Progenitor cell of endocrine pancreas (in vitro differentiated cells): ENCODE measurements around the gene RS1. TPM values are rescaled to one million over a fixed set of nuclear protein-coding genes. Genes with fewer than 3 reads are reported as not detected.
A peak's percentile ranks its signal among the peaks of the same experiment; 100 is the strongest.

Source experiments
- DNase-seq: peaks from one replicate; pipeline ENCODE4 v3.0.0; 2021; ENCODE audit warnings: low spot score; ENCODE audit not compliant: unreplicated experiment
- H3K27ac Mint-ChIP-seq: 2 replicates; pipeline ENCODE4 v1.8.0; 2021; ENCODE audit warnings: mild to moderate bottlenecking, moderate library complexity, mixed read lengths
- H3K27me3 Mint-ChIP-seq: 2 replicates; pipeline ENCODE4 v1.8.0; 2021; ENCODE audit warnings: mixed read lengths
- H3K36me3 Mint-ChIP-seq: 2 replicates; pipeline ENCODE4 v1.8.0; 2022; ENCODE audit warnings: mixed read lengths; ENCODE audit not compliant: insufficient read depth
- H3K4me1 Mint-ChIP-seq: 2 replicates; pipeline ENCODE4 v1.8.0; 2021; ENCODE audit warnings: low read depth, mixed read lengths
- H3K4me3 Mint-ChIP-seq: 2 replicates; pipeline ENCODE4 v1.8.0; 2021; ENCODE audit warnings: low read depth, mild to moderate bottlenecking, moderate library complexity, mixed read lengths
- H3K9me3 Mint-ChIP-seq: 2 replicates; pipeline ENCODE4 v1.8.0; 2021; ENCODE audit warnings: low read depth, mixed read lengths
- total RNA-seq: library from RNA; stranded (reverse); gene quantifications from 2 replicates; pipeline ENCODE4 v1.2.1, GENCODE V29; 2021
- TF ChIP-seq, protein P1 (sequence below): fragments of 200-600 bp; sonication (generic); IDR thresholded peaks from one replicate; pipeline ENCODE4 v1.5.0; 2021; ENCODE audit warnings: antibody characterized with exemption, mild to moderate bottlenecking; ENCODE audit not compliant: unreplicated experiment

Gene RS1
- total RNA-seq, 1 donor from 2014 or later, result not detected

DNA sequence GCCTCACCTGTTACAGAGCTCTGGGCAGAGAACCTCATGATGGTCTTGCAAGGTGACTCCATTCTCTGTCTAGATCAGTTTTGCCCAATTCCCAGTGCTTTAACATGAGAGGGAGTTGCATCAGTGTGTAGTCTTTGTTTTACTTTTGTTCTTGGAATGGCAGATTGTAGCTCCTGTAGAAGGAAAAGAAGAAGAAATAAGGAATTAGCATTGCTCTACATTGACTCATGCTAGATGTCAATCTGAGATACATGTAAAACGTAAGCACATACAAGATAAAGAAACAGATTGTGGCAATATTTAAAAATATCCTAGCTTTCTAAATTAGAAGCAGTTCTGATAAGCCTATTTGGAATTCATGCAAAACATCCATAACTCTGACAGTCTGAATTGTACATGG is 19.5 kb upstream of the RS1 start:
- Mint-ChIP-seq H3K4me1 (peaks cover 9% of the 10 kb centered on the region), H3K9me3 (peaks cover 43% of the 10 kb centered on the region), H3K4me3 (no peak overlapping the region), H3K36me3 (peaks cover 2% of the 10 kb centered on the region), H3K27me3 (no peaks in the 10 kb centered on the region), H3K27ac (no peak overlapping the region)
- no peak for DNase-seq
- TF ChIP-seq, protein P1, sequence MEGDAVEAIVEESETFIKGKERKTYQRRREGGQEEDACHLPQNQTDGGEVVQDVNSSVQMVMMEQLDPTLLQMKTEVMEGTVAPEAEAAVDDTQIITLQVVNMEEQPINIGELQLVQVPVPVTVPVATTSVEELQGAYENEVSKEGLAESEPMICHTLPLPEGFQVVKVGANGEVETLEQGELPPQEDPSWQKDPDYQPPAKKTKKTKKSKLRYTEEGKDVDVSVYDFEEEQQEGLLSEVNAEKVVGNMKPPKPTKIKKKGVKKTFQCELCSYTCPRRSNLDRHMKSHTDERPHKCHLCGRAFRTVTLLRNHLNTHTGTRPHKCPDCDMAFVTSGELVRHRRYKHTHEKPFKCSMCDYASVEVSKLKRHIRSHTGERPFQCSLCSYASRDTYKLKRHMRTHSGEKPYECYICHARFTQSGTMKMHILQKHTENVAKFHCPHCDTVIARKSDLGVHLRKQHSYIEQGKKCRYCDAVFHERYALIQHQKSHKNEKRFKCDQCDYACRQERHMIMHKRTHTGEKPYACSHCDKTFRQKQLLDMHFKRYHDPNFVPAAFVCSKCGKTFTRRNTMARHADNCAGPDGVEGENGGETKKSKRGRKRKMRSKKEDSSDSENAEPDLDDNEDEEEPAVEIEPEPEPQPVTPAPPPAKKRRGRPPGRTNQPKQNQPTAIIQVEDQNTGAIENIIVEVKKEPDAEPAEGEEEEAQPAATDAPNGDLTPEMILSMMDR, result no peak

DNA sequence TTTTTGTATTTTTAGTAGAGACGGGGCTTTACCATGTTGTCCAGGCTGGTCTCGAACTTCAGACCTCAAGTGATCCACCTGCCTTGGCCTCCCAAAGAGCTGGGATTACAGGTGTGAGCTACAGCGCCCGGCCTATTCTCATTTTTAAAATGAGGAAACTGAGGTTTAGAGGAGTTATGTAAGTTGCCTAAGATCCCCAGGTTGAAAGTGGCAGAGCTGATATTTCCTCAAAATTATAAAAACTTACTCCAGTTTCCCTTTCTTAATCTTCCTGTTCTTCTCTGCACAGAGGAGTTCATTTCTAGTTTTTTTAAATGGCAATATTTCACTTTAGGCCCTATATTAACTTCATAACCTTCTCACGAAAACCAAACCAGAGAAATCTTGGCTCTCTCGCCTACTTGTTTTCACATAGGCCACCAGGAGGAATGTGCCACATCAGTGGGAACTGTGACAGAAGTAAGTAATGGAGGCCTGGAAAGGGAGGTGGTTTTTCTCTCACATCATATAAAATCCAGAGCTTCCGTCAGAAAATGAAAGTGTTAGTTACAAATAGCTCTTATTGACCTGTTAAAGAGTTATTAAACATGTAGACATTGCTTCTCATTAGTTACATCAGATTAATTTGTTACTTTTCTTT is 16.1 kb upstream of the RS1 start:
- no peak for DNase-seq
- H3K4me1 Mint-ChIP-seq, result peaks cover 7% of the 10 kb centered on the region
- peaks cover 34% of the 10 kb centered on the region for H3K9me3 Mint-ChIP-seq
- no peak overlapping the region for H3K27ac Mint-ChIP-seq
- TF ChIP-seq, protein P1, result no peak
- H3K27me3 Mint-ChIP-seq, result no peaks in the 10 kb centered on the region
- H3K36me3 Mint-ChIP-seq, result no peaks in the 10 kb centered on the region
- no peak overlapping the region for H3K4me3 Mint-ChIP-seq

DNA sequence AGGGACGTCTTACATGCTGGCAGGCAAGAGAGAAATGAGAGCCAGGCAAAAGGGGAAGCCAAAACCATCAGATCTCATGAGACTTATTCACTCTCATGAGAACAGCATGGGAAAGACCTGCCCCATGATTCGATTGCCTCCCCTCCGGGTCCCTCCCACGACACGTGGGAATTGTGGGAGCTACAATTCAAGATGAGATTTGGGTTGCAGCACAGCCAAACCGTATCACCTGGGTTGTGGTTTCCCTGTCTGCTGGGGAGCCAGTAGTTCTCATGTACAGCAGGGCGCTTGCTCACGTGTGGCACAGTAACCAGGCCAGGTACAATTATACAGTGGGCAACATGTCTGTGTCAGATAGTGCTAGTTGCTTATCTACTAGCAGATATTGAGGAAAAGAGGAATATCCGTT is 11.1 kb upstream of the RS1 start:
- H3K36me3 Mint-ChIP-seq, result no peaks in the 10 kb centered on the region
- H3K4me3 Mint-ChIP-seq, result no peak overlapping the region
- H3K27ac Mint-ChIP-seq, result no peak overlapping the region
- peaks cover 25% of the 10 kb centered on the region for H3K9me3 Mint-ChIP-seq
- no peak for DNase-seq
- H3K4me1 Mint-ChIP-seq, result no peaks in the 10 kb centered on the region
- TF ChIP-seq, protein P1, result no peak
- H3K27me3 Mint-ChIP-seq, result no peaks in the 10 kb centered on the region

DNA sequence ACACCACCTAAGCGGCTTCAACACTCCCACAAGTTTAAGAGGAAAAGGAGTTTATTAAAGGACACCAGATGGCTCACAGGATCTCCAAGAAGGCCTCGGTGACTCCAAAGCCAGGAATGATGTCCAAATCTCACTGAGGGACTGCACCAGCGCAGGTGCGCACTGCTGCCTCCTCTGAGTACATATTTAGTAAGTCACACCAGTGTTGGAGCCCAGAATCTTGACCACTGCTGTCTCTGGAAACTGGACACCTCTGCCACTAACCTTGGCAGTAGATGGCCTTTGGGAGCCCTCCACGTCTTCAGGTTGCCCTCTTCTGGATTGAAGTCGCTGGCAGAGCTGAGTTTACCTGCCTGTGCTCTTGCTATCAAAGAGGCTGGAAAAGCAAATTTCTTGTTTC is 10.1 kb upstream of the RS1 start:
- DNase-seq, result no peak
- H3K9me3 Mint-ChIP-seq, result peaks cover 26% of the 10 kb centered on the region
- no peak overlapping the region for H3K27ac Mint-ChIP-seq
- no peak overlapping the region for H3K4me3 Mint-ChIP-seq
- H3K4me1 Mint-ChIP-seq, result no peaks in the 10 kb centered on the region
- H3K27me3 Mint-ChIP-seq, result no peaks in the 10 kb centered on the region
- H3K36me3 Mint-ChIP-seq, result no peaks in the 10 kb centered on the region
- TF ChIP-seq, protein P1, result no peak

DNA sequence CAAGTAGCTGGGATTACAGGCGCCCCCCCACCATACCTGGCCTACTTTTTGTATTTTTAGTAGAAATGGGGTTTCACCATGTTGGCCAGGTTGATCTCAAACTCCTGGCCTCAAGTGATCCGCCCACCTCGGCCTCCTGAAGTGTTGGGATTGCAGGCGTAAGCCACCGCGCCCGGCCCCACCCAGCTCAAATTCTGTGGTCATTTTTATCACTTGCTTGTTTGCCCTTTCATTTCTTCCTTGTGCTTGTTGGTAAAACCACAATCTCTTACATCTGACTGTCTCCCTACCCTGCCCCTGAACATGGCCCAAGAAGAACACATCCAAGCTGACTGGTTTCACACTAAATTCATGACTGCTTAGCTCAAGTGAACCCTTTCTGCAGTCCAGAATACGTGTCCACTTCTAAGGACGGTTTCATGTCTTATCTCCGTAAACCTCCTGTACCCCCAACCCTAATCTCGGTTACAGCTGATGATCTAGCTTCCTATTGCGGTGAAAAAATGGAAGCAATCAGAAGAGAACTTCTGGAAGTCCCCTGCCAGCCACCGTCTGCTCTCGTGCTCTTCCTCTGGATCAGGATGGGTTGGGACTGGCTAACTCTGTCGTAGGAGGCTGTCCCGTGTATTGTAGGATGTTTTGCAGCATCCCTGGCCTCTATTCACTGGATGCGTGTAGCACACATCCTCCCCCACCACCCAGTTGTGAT is 5.4 kb upstream of the RS1 start:
- H3K4me3 Mint-ChIP-seq, result no peak overlapping the region
- no peaks in the 10 kb centered on the region for H3K27me3 Mint-ChIP-seq
- peaks cover 17% of the 10 kb centered on the region for H3K9me3 Mint-ChIP-seq
- TF ChIP-seq, protein P1, result no peak
- H3K27ac Mint-ChIP-seq, result peak overlapping the region; percentile 9
- no peak for DNase-seq
- no peaks in the 10 kb centered on the region for H3K36me3 Mint-ChIP-seq
- H3K4me1 Mint-ChIP-seq, result peaks cover 1% of the 10 kb centered on the region
